ENCODE data around the gene PLA2G1B.
"Not testable (repeated sequence)": the region's sequence is repeated elsewhere in the genome, so short reads cannot be mapped to it uniquely, and the experiment has no call there.

Gene PLA2G1B

GRCh38 chr12:120342175-120343038 is 14.8 kb upstream of the PLA2G1B start:
- no peaks in the 10 kb centered on the region for H3K79me2 ChIP-seq (ENCODE audit: insufficient read depth, low read length)
- no peak for TF ChIP-seq CTCF (conservative IDR thresholded peaks at IDR 0.05; ENCODE audit: low read length)
- TF ChIP-seq EZH2phosphoT487 (IDR thresholded peaks at IDR 0.05; ENCODE audit: borderline replicate concordance) = no peak
- no peaks in the 10 kb centered on the region for H4K20me1 ChIP-seq (ENCODE audit: insufficient read depth, low read length, poor library complexity, severe bottlenecking)
- no peaks in the 10 kb centered on the region for H3K27me3 ChIP-seq (ENCODE audit: insufficient read depth, low read length, poor library complexity, severe bottlenecking)
- H3K4me3 ChIP-seq (ENCODE audit: low read length, poor library complexity, severe bottlenecking) = no peak overlapping the region
- H3K9me2 ChIP-seq (replicated peaks; ENCODE audit: low read depth, low read length) = no peaks in the 10 kb centered on the region
- H3K4me1 ChIP-seq (ENCODE audit: insufficient read depth, low read length, poor library complexity, severe bottlenecking) = no peaks in the 10 kb centered on the region
- no peak overlapping the region for H3K9ac ChIP-seq (ENCODE audit: low read depth, low read length, poor library complexity, severe bottlenecking)
- no peak overlapping the region for H2AFZ ChIP-seq (ENCODE audit: low read length)
- H3K4me2 ChIP-seq (ENCODE audit: low read depth, low read length, poor library complexity, severe bottlenecking) = no peak overlapping the region
- no peaks in the 10 kb centered on the region for H3K36me3 ChIP-seq (ENCODE audit: insufficient read depth, low read length)
- peaks cover 3% of the 10 kb centered on the region; the same call in 1 of the 2 replicates for H3K9me3 ChIP-seq (ENCODE audit: insufficient read depth, low read depth, low read length)
- H3F3A ChIP-seq (ENCODE audit: low read depth) = no peaks in the 10 kb centered on the region

GRCh38 chr12:120339256-120339655 is 11.7 kb upstream of the PLA2G1B start:
- Histone ChIP-seq H3K4me1 (ENCODE audit: insufficient read depth, low read length, poor library complexity, severe bottlenecking) (no peaks in the 10 kb centered on the region), H3K36me3 (ENCODE audit: insufficient read depth, low read length) (no peaks in the 10 kb centered on the region), H3K9me2 (replicated peaks; ENCODE audit: low read depth, low read length) (no peaks in the 10 kb centered on the region), H4K20me1 (ENCODE audit: insufficient read depth, low read length, poor library complexity, severe bottlenecking) (no peaks in the 10 kb centered on the region), H3K27me3 (ENCODE audit: insufficient read depth, low read length, poor library complexity, severe bottlenecking) (no peaks in the 10 kb centered on the region), H3F3A (ENCODE audit: low read depth) (no peaks in the 10 kb centered on the region), H3K79me2 (ENCODE audit: insufficient read depth, low read length) (no peaks in the 10 kb centered on the region), H3K9ac (ENCODE audit: low read depth, low read length, poor library complexity, severe bottlenecking) (no peak overlapping the region), H3K4me2 (ENCODE audit: low read depth, low read length, poor library complexity, severe bottlenecking) (no peak overlapping the region), H2AFZ (ENCODE audit: low read length) (no peak overlapping the region), H3K9me3 (ENCODE audit: insufficient read depth, low read depth, low read length) (peaks cover 12% of the 10 kb centered on the region; the same call in 1 of the 2 replicates), H3K4me3 (ENCODE audit: low read length, poor library complexity, severe bottlenecking) (no peak overlapping the region)
- no peak for TF ChIP-seq CTCF (conservative IDR thresholded peaks at IDR 0.05; ENCODE audit: low read length)
- no peak for TF ChIP-seq EZH2phosphoT487 (IDR thresholded peaks at IDR 0.05; ENCODE audit: borderline replicate concordance)

DNA sequence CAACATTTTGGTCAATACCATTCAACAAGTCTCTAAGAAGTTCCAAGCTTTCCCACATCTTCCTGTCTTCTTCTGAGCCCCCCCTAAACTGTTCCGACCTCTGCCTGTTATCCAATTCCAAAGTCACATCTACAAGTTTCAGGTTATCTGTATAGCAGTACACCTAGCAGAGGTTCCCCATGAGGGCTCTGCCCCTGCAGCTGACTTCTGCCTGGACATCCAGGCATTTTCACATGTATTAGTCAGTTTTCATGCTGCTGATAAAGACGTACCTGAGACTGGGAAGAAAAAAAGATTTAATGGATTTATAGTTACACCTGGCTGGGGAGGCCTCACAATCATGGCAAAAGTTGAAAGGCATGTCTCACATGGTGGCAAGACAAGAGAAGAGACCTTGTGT is 10.2 kb upstream of the PLA2G1B start:
- Histone ChIP-seq H3K9me2 (replicated peaks; ENCODE audit: low read depth, low read length) (no peaks in the 10 kb centered on the region), H3K4me1 (ENCODE audit: insufficient read depth, low read length, poor library complexity, severe bottlenecking) (no peaks in the 10 kb centered on the region), H2AFZ (ENCODE audit: low read length) (no peak overlapping the region), H4K20me1 (ENCODE audit: insufficient read depth, low read length, poor library complexity, severe bottlenecking) (no peaks in the 10 kb centered on the region), H3F3A (ENCODE audit: low read depth) (no peaks in the 10 kb centered on the region), H3K4me2 (ENCODE audit: low read depth, low read length, poor library complexity, severe bottlenecking) (no peak overlapping the region), H3K79me2 (ENCODE audit: insufficient read depth, low read length) (no peaks in the 10 kb centered on the region), H3K9me3 (ENCODE audit: insufficient read depth, low read depth, low read length) (peaks cover 12% of the 10 kb centered on the region; the same call in 1 of the 2 replicates), H3K4me3 (ENCODE audit: low read length, poor library complexity, severe bottlenecking) (no peak overlapping the region), H3K36me3 (ENCODE audit: insufficient read depth, low read length) (no peaks in the 10 kb centered on the region), H3K9ac (ENCODE audit: low read depth, low read length, poor library complexity, severe bottlenecking) (no peak overlapping the region), H3K27me3 (ENCODE audit: insufficient read depth, low read length, poor library complexity, severe bottlenecking) (no peaks in the 10 kb centered on the region)
- TF ChIP-seq EZH2phosphoT487 (IDR thresholded peaks at IDR 0.05; ENCODE audit: borderline replicate concordance) (no peak), CTCF (conservative IDR thresholded peaks at IDR 0.05; ENCODE audit: low read length) (no peak)

DNA sequence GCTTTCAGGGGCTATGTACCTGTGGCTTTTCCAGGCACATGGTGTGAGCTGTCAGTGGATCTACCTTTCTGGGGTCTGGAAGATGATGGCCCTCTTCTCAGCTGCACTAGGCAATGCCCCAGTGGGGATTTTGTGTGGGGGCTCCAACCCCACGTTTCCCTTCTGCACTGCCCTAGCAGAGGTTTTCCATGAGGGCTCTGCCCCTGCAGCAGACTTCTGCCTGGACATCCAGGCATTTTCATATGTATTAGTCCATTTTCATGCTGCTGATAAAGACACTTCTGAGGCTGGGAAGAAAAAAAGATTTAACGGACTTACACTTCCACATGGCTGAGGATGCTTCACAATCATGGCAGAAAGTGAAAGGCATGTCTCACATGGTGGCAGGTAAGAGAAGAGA is 8.8 kb upstream of the PLA2G1B start:
- H3K79me2 ChIP-seq (ENCODE audit: insufficient read depth, low read length); H2AFZ ChIP-seq (ENCODE audit: low read length); H4K20me1 ChIP-seq (ENCODE audit: insufficient read depth, low read length, poor library complexity, severe bottlenecking); H3K4me2 ChIP-seq (ENCODE audit: low read depth, low read length, poor library complexity, severe bottlenecking); H3F3A ChIP-seq (ENCODE audit: low read depth); H3K4me1 ChIP-seq (ENCODE audit: insufficient read depth, low read length, poor library complexity, severe bottlenecking); H3K36me3 ChIP-seq (ENCODE audit: insufficient read depth, low read length); H3K9me2 ChIP-seq (replicated peaks; ENCODE audit: low read depth, low read length); H3K27me3 ChIP-seq (ENCODE audit: insufficient read depth, low read length, poor library complexity, severe bottlenecking); H3K9ac ChIP-seq (ENCODE audit: low read depth, low read length, poor library complexity, severe bottlenecking); H3K4me3 ChIP-seq (ENCODE audit: low read length, poor library complexity, severe bottlenecking): not testable (repeated sequence)
- peaks cover 12% of the 10 kb centered on the region; the same call in 1 of the 2 replicates for H3K9me3 ChIP-seq (ENCODE audit: insufficient read depth, low read depth, low read length)

DNA sequence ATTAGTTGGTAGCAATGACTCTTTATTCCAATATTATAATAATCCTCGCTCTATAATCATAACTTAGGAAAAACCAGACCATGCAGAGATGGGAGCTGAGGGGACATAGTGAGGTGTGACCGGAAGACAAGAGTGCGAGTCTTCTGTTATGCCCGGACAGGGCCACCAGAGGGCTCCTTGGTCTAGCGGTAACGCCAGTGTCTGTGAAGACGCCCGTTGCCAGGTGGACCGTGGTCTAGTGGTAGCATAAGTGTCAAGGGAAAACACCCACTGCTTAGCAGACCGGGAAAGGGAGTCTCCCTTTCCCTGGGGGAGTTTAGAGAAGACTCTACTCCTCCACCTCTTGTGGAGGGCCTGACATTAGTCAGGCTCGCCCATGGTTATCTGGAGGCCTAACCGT is 7.9 kb upstream of the PLA2G1B start:
- not testable (repeated sequence) for H4K20me1 ChIP-seq (ENCODE audit: insufficient read depth, low read length, poor library complexity, severe bottlenecking); H3K79me2 ChIP-seq (ENCODE audit: insufficient read depth, low read length); H3K9me2 ChIP-seq (replicated peaks; ENCODE audit: low read depth, low read length); H2AFZ ChIP-seq (ENCODE audit: low read length); H3K4me2 ChIP-seq (ENCODE audit: low read depth, low read length, poor library complexity, severe bottlenecking); H3F3A ChIP-seq (ENCODE audit: low read depth); H3K4me1 ChIP-seq (ENCODE audit: insufficient read depth, low read length, poor library complexity, severe bottlenecking); H3K27me3 ChIP-seq (ENCODE audit: insufficient read depth, low read length, poor library complexity, severe bottlenecking); H3K9ac ChIP-seq (ENCODE audit: low read depth, low read length, poor library complexity, severe bottlenecking); H3K4me3 ChIP-seq (ENCODE audit: low read length, poor library complexity, severe bottlenecking); H3K36me3 ChIP-seq (ENCODE audit: insufficient read depth, low read length)
- peaks cover 12% of the 10 kb centered on the region; the same call in 1 of the 2 replicates for H3K9me3 ChIP-seq (ENCODE audit: insufficient read depth, low read depth, low read length)

Data from Loucy (cell line).